Trophoblast cell (in vitro differentiated cells and primary cell): ENCODE data around the gene RAB18.
A peak's percentile ranks its signal among the peaks of the same experiment; 100 is the strongest.

Experiments
- DNase-seq, 2 donors: peaks; one replicate each; pipeline ENCODE4 v3.0.0-alpha.2; 2016
- H2AFZ ChIP-seq: 2 replicates; pipeline ENCODE4 v1.6.1; 2013; ENCODE audit warnings: low read length, moderate library complexity, mild to moderate bottlenecking; ENCODE audit not compliant: insufficient read depth, poor library complexity
- H2AK5ac ChIP-seq: 2 replicates; pipeline ENCODE4 v1.6.1; 2013; ENCODE audit warnings: mild to moderate bottlenecking, low read length
- H2BK120ac ChIP-seq: 2 replicates; pipeline ENCODE4 v1.6.1; 2013; ENCODE audit warnings: low read length, mild to moderate bottlenecking, moderate library complexity; ENCODE audit not compliant: insufficient read depth, poor library complexity
- H2BK12ac ChIP-seq: 2 replicates; pipeline ENCODE4 v1.6.1; 2013; ENCODE audit warnings: mild to moderate bottlenecking, low read length, moderate library complexity
- H2BK5ac ChIP-seq: 2 replicates; pipeline ENCODE4 v1.6.1; 2013; ENCODE audit warnings: low read length, low read depth, moderate library complexity, mild to moderate bottlenecking; ENCODE audit not compliant: poor library complexity
- H3K14ac ChIP-seq: 2 replicates; pipeline ENCODE4 v1.6.1; 2013; ENCODE audit warnings: mild to moderate bottlenecking, low read length
- H3K18ac ChIP-seq: 2 replicates; pipeline ENCODE4 v1.6.1; 2013; ENCODE audit warnings: mild to moderate bottlenecking, low read length
- H3K23ac ChIP-seq: 2 replicates; pipeline ENCODE4 v1.6.1; 2013; ENCODE audit warnings: low read length
- H3K27ac ChIP-seq: 2 replicates; pipeline ENCODE4 v1.5.1; 2013; ENCODE audit warnings: low read depth, mild to moderate bottlenecking, inconsistent platforms, low read length, moderate library complexity
- H3K27me3 ChIP-seq: 2 replicates; pipeline ENCODE4 v1.6.1; 2013; ENCODE audit warnings: inconsistent platforms, mild to moderate bottlenecking, low read length, moderate library complexity; ENCODE audit not compliant: insufficient read depth
- H3K36me3 ChIP-seq, 2 experiments: 1 replicate in 1 of 2; 2 replicates in 1 of 2; pipeline ENCODE4 v1.6.1; 2013; ENCODE audit warnings: low read length in 2 of 2, mild to moderate bottlenecking in 2 of 2, moderate library complexity in 1 of 2; ENCODE audit not compliant: insufficient read depth in 2 of 2, control insufficient read depth in 1 of 2
- H3K4ac ChIP-seq: 2 replicates; pipeline ENCODE4 v1.6.1; 2013; ENCODE audit warnings: low read depth, mild to moderate bottlenecking, low read length, moderate library complexity
- H3K4me1 ChIP-seq, 2 experiments: 1 replicate in 1 of 2; 2 replicates in 1 of 2; pipeline ENCODE4 v1.6.1; 2013; ENCODE audit warnings: low read length in 2 of 2, mild to moderate bottlenecking in 2 of 2, moderate library complexity in 1 of 2; ENCODE audit not compliant: insufficient read depth in 2 of 2, control insufficient read depth in 1 of 2
- H3K4me2 ChIP-seq: 2 replicates; pipeline ENCODE4 v1.6.1; 2013; ENCODE audit warnings: inconsistent platforms, mild to moderate bottlenecking, low read length, moderate library complexity
- H3K4me3 ChIP-seq: 2 replicates; pipeline ENCODE4 v1.5.1; 2013; ENCODE audit warnings: mild to moderate bottlenecking, low read depth, low read length, inconsistent platforms
- H3K79me1 ChIP-seq: one replicate; pipeline ENCODE4 v1.6.1; 2013; ENCODE audit warnings: low read length
- H3K79me2 ChIP-seq: 2 replicates; pipeline ENCODE4 v1.6.1; 2013; ENCODE audit warnings: low read length, mild to moderate bottlenecking; ENCODE audit not compliant: control insufficient read depth, insufficient read depth, poor library complexity
- H3K9ac ChIP-seq: 2 replicates; pipeline ENCODE4 v1.6.1; 2013; ENCODE audit warnings: mild to moderate bottlenecking, low read length
- H3K9me3 ChIP-seq: 2 replicates; pipeline ENCODE4 v1.6.1; 2013; ENCODE audit warnings: low read depth, mild to moderate bottlenecking, control low read depth, inconsistent platforms, low read length; ENCODE audit not compliant: insufficient read depth
- H4K12ac ChIP-seq: 2 replicates; pipeline ENCODE4 v1.6.1; 2013; ENCODE audit warnings: low read depth, mild to moderate bottlenecking, low read length, moderate library complexity
- H4K8ac ChIP-seq: 2 replicates; pipeline ENCODE4 v1.6.1; 2013; ENCODE audit warnings: low read depth, mild to moderate bottlenecking, low read length, moderate library complexity
- H4K91ac ChIP-seq: one replicate; pipeline ENCODE4 v1.6.1; 2013; ENCODE audit warnings: low read depth, mild to moderate bottlenecking, low read length, moderate library complexity
- WGBS: extraction: QIAGEN DNeasy Blood & Tissue Kit; methylation state at CpG from one replicate; pipeline ENCODE4 v1.1.7; 2013; ENCODE audit warnings: missing lambda C conversion rate; ENCODE audit not compliant: insufficient read length, insufficient coverage; ENCODE audit errors: extremely low coverage; 5-methylcytosine and 5-hydroxymethylcytosine counted together

Gene RAB18

GRCh38 chr10:27541796-27542729, 38.0 kb downstream of the RAB18 start:
- no peak overlapping the region for H3K4me2 ChIP-seq
- H2BK5ac ChIP-seq = no peak overlapping the region
- WGBS = no CpG with 5 or more reads among the region's 8 CpGs

GRCh38 chr10:27542812-27543211, 38.7 kb downstream of the RAB18 start:
- Histone ChIP-seq H3K14ac (no peak overlapping the region), H3K4ac (no peak overlapping the region), H2BK120ac (no peak overlapping the region), H3K23ac (no peak overlapping the region), H3K4me2 (no peak overlapping the region), H2BK5ac (no peak overlapping the region), H3K79me2 (no peaks in the 10 kb centered on the region), H3K9me3 (no peaks in the 10 kb centered on the region), H4K91ac (no peak overlapping the region), H3K18ac (no peak overlapping the region), H3K27me3 (no peaks in the 10 kb centered on the region), H3K36me3 (peaks cover 4 to 8% of the 10 kb centered on the region in 2 experiments), H3K79me1 (no peaks in the 10 kb centered on the region), H2AFZ (no peak overlapping the region), H3K4me1 (peaks cover 0 to 2% of the 10 kb centered on the region in 2 experiments), H4K8ac (no peak overlapping the region), H2AK5ac (no peak overlapping the region), H3K27ac (no peak overlapping the region), H4K12ac (no peak overlapping the region), H3K9ac (no peak overlapping the region), H2BK12ac (no peak overlapping the region), H3K4me3 (no peak overlapping the region)
- peak in 1 of 2 donors; percentile 40 for DNase-seq
- WGBS = no CpG with 5 or more reads among the region's 2 CpGs

More at GRCh38 chr10:27541796-27542729, 38.0 kb downstream of the RAB18 start:
- DNase-seq = no peak
- Histone ChIP-seq H3K27me3 (no peaks in the 10 kb centered on the region), H3K79me1 (no peaks in the 10 kb centered on the region), H3K79me2 (no peaks in the 10 kb centered on the region), H3K4me3 (no peak overlapping the region), H4K12ac (no peak overlapping the region), H3K4me1 (peaks cover 0 to 2% of the 10 kb centered on the region in 2 experiments), H3K9me3 (no peaks in the 10 kb centered on the region), H3K9ac (no peak overlapping the region), H2BK12ac (no peak overlapping the region), H3K27ac (no peak overlapping the region), H2AFZ (no peak overlapping the region), H3K18ac (no peak overlapping the region), H3K23ac (no peak overlapping the region), H3K14ac (no peak overlapping the region), H3K36me3 (peaks cover 4 to 11% of the 10 kb centered on the region in 2 experiments), H3K4ac (no peak overlapping the region), H2BK120ac (no peak overlapping the region), H4K91ac (no peak overlapping the region), H2AK5ac (no peak overlapping the region), H4K8ac (no peak overlapping the region)

GRCh38 chr10:27547047-27547446, 42.9 kb downstream of the RAB18 start:
- no peak overlapping the region for H4K12ac ChIP-seq
- no peak overlapping the region for H3K23ac ChIP-seq
- H3K79me1 ChIP-seq = no peaks in the 10 kb centered on the region
- no peak overlapping the region for H3K4ac ChIP-seq
- H2BK120ac ChIP-seq = no peak overlapping the region
- H3K9me3 ChIP-seq = no peaks in the 10 kb centered on the region
- no CpG with 5 or more reads among the region's 2 CpGs for WGBS
- H3K27me3 ChIP-seq = no peaks in the 10 kb centered on the region
- no peak overlapping the region for H3K18ac ChIP-seq
- H3K4me2 ChIP-seq = no peak overlapping the region
- DNase-seq = no peak
- no peak overlapping the region for H3K4me3 ChIP-seq
- H2AFZ ChIP-seq = no peak overlapping the region
- no peak overlapping the region for H3K27ac ChIP-seq
- no peaks in the 10 kb centered on the region for H3K4me1 ChIP-seq
- H3K9ac ChIP-seq = no peak overlapping the region
- no peak overlapping the region for H4K91ac ChIP-seq
- no peak overlapping the region for H3K14ac ChIP-seq
- H2BK5ac ChIP-seq = no peak overlapping the region
- H2AK5ac ChIP-seq = no peak overlapping the region
- peaks cover 4 to 5% of the 10 kb centered on the region in 2 experiments for H3K36me3 ChIP-seq
- no peak overlapping the region for H4K8ac ChIP-seq
- no peak overlapping the region for H2BK12ac ChIP-seq
- H3K79me2 ChIP-seq = no peaks in the 10 kb centered on the region

GRCh38 chr10:27547482-27547881, 43.4 kb downstream of the RAB18 start:
- H3K4me2 ChIP-seq = no peak overlapping the region
- no peak overlapping the region for H4K12ac ChIP-seq
- H3K4me3 ChIP-seq = no peak overlapping the region
- no peak overlapping the region for H4K91ac ChIP-seq
- H3K14ac ChIP-seq = no peak overlapping the region
- H4K8ac ChIP-seq = no peak overlapping the region
- peaks cover 4 to 5% of the 10 kb centered on the region in 2 experiments for H3K36me3 ChIP-seq
- no peak overlapping the region for H2AFZ ChIP-seq
- no peak overlapping the region for H2BK120ac ChIP-seq
- no peaks in the 10 kb centered on the region for H3K4me1 ChIP-seq
- H3K18ac ChIP-seq = no peak overlapping the region
- no CpG with 5 or more reads among the region's 3 CpGs for WGBS
- no peak overlapping the region for H3K9ac ChIP-seq
- no peak overlapping the region for H2BK12ac ChIP-seq
- H2AK5ac ChIP-seq = no peak overlapping the region
- no peaks in the 10 kb centered on the region for H3K79me1 ChIP-seq
- no peak overlapping the region for H3K27ac ChIP-seq
- no peak overlapping the region for H3K23ac ChIP-seq
- H3K27me3 ChIP-seq = no peaks in the 10 kb centered on the region
- no peak for DNase-seq
- no peaks in the 10 kb centered on the region for H3K9me3 ChIP-seq
- no peaks in the 10 kb centered on the region for H3K79me2 ChIP-seq
- no peak overlapping the region for H2BK5ac ChIP-seq
- no peak overlapping the region for H3K4ac ChIP-seq
